Measurements from ENCODE around the gene NRP2. TPM values are rescaled to one million over a fixed set of nuclear protein-coding genes. Genes with fewer than 3 reads are reported as not detected.

NRP2 gene
- total RNA-seq, 8 experiments from 2014 or later: 13.8 to 138 (median 53.2) TPM

GRCh38 chr2:205650931-205651330, 31.4 kb upstream of the NRP2 start:
- no peak overlapping the region for H3K4me3 ChIP-seq
- 80 to 97% (median 92%) methylated on average over 2 to 7 of the region's 7 CpGs; no CpG with 5 or more reads in 1 of the 10 experiments for WGBS, 10 experiments
- H3K4me1 ChIP-seq (replicated peaks in 1 of 2): peaks cover 13 to 14% of the 10 kb centered on the region in 2 donors
- no peak overlapping the region for H3K27ac ChIP-seq
- ATAC-seq (replicated peaks in 6 of 8): no peak
- in situ Hi-C loops (cut with MboI; ENCODE audit: low pct_unique_long_range_greater_than_20kb in 2 of 9, low sequenced_read_pairs in 9 of 9, unreplicated experiment in 9 of 9): loop anchor here in 2 of 9 experiments (25.0 kb wide), 2 partner anchors 289 to 764 kb away; no protein-coding TSS in a partner anchor

DNA sequence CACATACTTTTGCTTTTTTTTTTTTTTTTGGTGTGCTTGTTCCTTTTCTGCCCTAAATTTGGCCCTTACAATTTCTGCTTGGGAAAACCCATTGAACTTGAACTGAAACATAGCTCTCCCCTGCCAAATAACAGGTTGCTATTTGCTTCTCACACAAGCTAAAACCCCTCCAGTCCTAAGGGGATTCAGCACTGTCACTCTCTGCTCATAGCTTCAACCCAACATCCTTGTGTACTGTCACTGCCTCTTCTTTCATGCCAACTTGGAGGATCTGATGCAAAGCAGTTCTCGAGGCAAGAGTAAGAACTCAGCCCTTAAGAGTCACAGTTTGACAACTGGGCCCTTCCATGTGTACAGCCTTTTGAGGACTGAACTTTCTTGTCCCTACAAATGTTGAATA, 30.6 kb upstream of the NRP2 start:
- in situ Hi-C loops (cut with MboI; ENCODE audit: low pct_unique_long_range_greater_than_20kb in 2 of 9, low sequenced_read_pairs in 9 of 9, unreplicated experiment in 9 of 9): loop anchor here in 2 of 9 experiments (25.0 kb wide), 2 partner anchors 289 to 764 kb away; no protein-coding TSS in a partner anchor
- Histone ChIP-seq H3K4me3 (no peak overlapping the region), H3K27ac (no peak overlapping the region), H3K4me1 (replicated peaks in 1 of 2) (peaks cover 21 to 22% of the 10 kb centered on the region in 2 donors)
- no peak for ATAC-seq (replicated peaks in 6 of 8)
- WGBS, 10 experiments: 0% methylated on average over 1 of the region's 1 CpG; no CpG with 5 or more reads in 9 of the 10 experiments

- Histone ChIP-seq H3K4me3 (no peak overlapping the region), H3K27ac (no peak overlapping the region), H3K4me1 (replicated peaks in 1 of 2) (peaks cover 26 to 29% of the 10 kb centered on the region in 2 donors)
- WGBS, 10 experiments: 17 to 100% (median 86%) methylated on average over 1 to 8 of the region's 10 CpGs; no CpG with 5 or more reads in 3 of the 10 experiments
- ATAC-seq (replicated peaks in 6 of 8): peak in 1 of 8 experiments; percentile 22
- in situ Hi-C loops (cut with MboI; ENCODE audit: low pct_unique_long_range_greater_than_20kb in 2 of 9, low sequenced_read_pairs in 9 of 9, unreplicated experiment in 9 of 9): loop anchor here in 2 of 9 experiments (25.0 kb wide), 2 partner anchors 293 to 768 kb away; no protein-coding TSS in a partner anchor
These were observed 27.3 kb upstream of the NRP2 start for GRCh38 chr2:205654878-205655605.

GRCh38 chr2:205655779-205656456, 26.4 kb upstream of the NRP2 start:
- peak in 5 of 8 experiments; percentile 68 to 75 (median 72) for ATAC-seq (replicated peaks in 6 of 8)
- Histone ChIP-seq H3K4me1 (replicated peaks in 1 of 2) (peaks cover 18 to 24% of the 10 kb centered on the region in 2 donors), H3K4me3 (no peak overlapping the region), H3K27ac (peak overlapping the region; percentile 44 to 62)
- 17 to 83% (median 42%) methylated on average over 1 to 3 of the region's 6 CpGs; no CpG with 5 or more reads in 2 of the 10 experiments for WGBS, 10 experiments
- in situ Hi-C loops (cut with MboI; ENCODE audit: low pct_unique_long_range_greater_than_20kb in 2 of 9, low sequenced_read_pairs in 9 of 9, unreplicated experiment in 9 of 9): loop anchor here in 2 of 9 experiments (25.0 kb wide), 2 partner anchors 294 to 769 kb away; no protein-coding TSS in a partner anchor

- in situ Hi-C loops (cut with MboI; ENCODE audit: low pct_unique_long_range_greater_than_20kb in 2 of 9, low sequenced_read_pairs in 9 of 9, unreplicated experiment in 9 of 9): loop anchor here in 2 of 9 experiments (25.0 kb wide), 2 partner anchors 294 to 769 kb away; no protein-coding TSS in a partner anchor
- ATAC-seq (replicated peaks in 6 of 8): peak in 5 of 8 experiments; percentile 47 to 88 (median 79)
- 17 to 74% (median 60%) methylated on average over 1 to 7 of the region's 7 CpGs; no CpG with 5 or more reads in 1 of the 10 experiments for WGBS, 10 experiments
- H3K4me1 ChIP-seq (replicated peaks in 1 of 2): peaks cover 18 to 21% of the 10 kb centered on the region in 2 donors
- peak overlapping the region; percentile 44 to 62 for H3K27ac ChIP-seq
- no peak overlapping the region for H3K4me3 ChIP-seq
These were observed 25.8 kb upstream of the NRP2 start for GRCh38 chr2:205656461-205656860.

DNA sequence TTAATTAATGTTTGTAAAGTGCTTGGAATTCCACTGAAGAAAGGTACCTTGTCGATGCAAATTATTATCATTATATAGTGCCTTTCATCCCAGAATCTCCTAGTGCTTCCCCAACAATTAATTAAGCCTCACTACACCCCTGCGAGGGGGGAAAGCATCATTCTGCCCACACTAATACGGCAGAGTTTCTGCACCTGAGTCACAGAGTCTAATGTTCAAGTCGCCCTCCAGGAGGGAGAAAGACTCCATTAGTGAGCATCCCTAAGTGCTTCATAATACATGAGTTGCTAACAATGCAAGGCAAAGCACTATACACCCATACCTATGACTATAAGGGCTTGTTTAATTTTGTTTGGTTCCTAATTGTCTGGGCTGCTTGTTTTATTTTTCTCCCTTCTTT, 25.4 kb upstream of the NRP2 start:
- ATAC-seq (replicated peaks in 6 of 8): peak in 5 of 8 experiments; percentile 21 to 55 (median 33)

GRCh38 chr2:205657579-205657978, 24.7 kb upstream of the NRP2 start:
- H3K4me1 ChIP-seq (replicated peaks in 1 of 2): peaks cover 18 to 21% of the 10 kb centered on the region in 2 donors
- no peak for ATAC-seq (replicated peaks in 6 of 8)
- WGBS, 10 experiments: 8 to 88% (median 69%) methylated on average over 1 to 3 of the region's 3 CpGs
- H3K27ac ChIP-seq: no peak overlapping the region
- no peak overlapping the region for H3K4me3 ChIP-seq
- in situ Hi-C loops (cut with MboI; ENCODE audit: low pct_unique_long_range_greater_than_20kb in 2 of 9, low sequenced_read_pairs in 9 of 9, unreplicated experiment in 9 of 9): loop anchor here in 2 of 9 experiments (25.0 kb wide), 2 partner anchors 295 to 770 kb away; no protein-coding TSS in a partner anchor

More for the DNA sequence above, 25.4 kb upstream of the NRP2 start:
- WGBS, 10 experiments: 43 to 100% (median 64%) methylated on average over 1 to 4 of the region's 4 CpGs; no CpG with 5 or more reads in 3 of the 10 experiments
- Histone ChIP-seq H3K4me1 (replicated peaks in 1 of 2) (peaks cover 18 to 21% of the 10 kb centered on the region in 2 donors), H3K4me3 (no peak overlapping the region), H3K27ac (no peak overlapping the region)
- in situ Hi-C loops (cut with MboI; ENCODE audit: low pct_unique_long_range_greater_than_20kb in 2 of 9, low sequenced_read_pairs in 9 of 9, unreplicated experiment in 9 of 9): loop anchor here in 2 of 9 experiments (25.0 kb wide), 2 partner anchors 295 to 770 kb away; no protein-coding TSS in a partner anchor

DNA sequence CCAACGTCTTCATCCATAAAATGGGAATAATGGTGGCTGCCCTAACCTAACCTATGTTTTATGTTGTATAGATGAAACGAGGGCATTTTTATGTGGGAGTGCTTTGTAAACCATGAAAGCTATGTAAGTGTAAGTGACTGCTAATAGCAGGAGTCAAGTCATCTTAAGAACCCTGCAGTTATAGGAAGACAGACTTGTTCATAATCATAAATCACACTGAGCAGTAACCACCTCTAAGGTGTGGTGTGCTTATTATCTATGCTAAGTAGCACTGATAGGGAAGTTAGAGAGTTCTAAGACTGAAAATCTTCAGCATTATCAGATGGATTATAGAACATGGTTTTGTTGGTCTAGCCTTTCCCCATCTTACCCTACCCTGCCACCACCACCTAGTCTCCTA, 24.2 kb upstream of the NRP2 start:
- no peak overlapping the region for H3K4me3 ChIP-seq
- no peak overlapping the region for H3K27ac ChIP-seq
- WGBS, 10 experiments: 44 to 100% (median 80%) methylated on average over 1 to 2 of the region's 2 CpGs; no CpG with 5 or more reads in 3 of the 10 experiments
- in situ Hi-C loops (cut with MboI; ENCODE audit: low pct_unique_long_range_greater_than_20kb in 2 of 9, low sequenced_read_pairs in 9 of 9, unreplicated experiment in 9 of 9): loop anchor here in 2 of 9 experiments (25.0 kb wide), 2 partner anchors 296 to 771 kb away; no protein-coding TSS in a partner anchor
- peaks cover 18 to 21% of the 10 kb centered on the region in 2 donors for H3K4me1 ChIP-seq (replicated peaks in 1 of 2)
- ATAC-seq (replicated peaks in 6 of 8): no peak

DNA sequence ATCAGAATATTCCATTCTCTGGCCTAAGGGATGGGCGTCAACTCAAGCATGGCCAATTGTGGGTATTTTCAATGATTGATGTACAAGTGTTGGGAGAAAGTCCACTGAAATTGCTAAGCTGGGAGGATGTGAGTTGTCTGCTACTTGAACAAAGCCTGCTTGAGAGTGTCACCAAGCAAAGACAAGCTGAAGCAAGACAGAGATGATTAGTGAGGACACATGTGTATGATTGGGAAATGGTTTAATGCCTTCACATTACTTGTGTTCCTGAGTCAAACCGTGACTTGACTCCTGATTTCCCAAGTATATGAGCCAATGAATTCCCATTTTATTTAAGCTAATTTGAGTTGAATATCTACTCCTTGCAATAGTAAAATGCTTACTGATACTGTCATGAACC, 23.7 kb upstream of the NRP2 start:
- peak in 1 of 8 experiments; percentile 43 for ATAC-seq (replicated peaks in 6 of 8)

GRCh38 chr2:205659922-205660321, 22.4 kb upstream of the NRP2 start:
- in situ Hi-C loops (cut with MboI; ENCODE audit: low pct_unique_long_range_greater_than_20kb in 2 of 9, low sequenced_read_pairs in 9 of 9, unreplicated experiment in 9 of 9): loop anchor here in 2 of 9 experiments (25.0 kb wide), 2 partner anchors 298 to 773 kb away; no protein-coding TSS in a partner anchor
- no peak for ATAC-seq (replicated peaks in 6 of 8)
- H3K27ac ChIP-seq: no peak overlapping the region
- H3K4me3 ChIP-seq: no peak overlapping the region
- H3K4me1 ChIP-seq (replicated peaks in 1 of 2): peaks cover 18 to 21% of the 10 kb centered on the region in 2 donors
- WGBS, 10 experiments: 38 to 100% (median 79%) methylated on average over 1 to 7 of the region's 8 CpGs; no CpG with 5 or more reads in 2 of the 10 experiments

More for the DNA sequence above, 23.7 kb upstream of the NRP2 start:
- H3K4me1 ChIP-seq (replicated peaks in 1 of 2): peaks cover 18 to 21% of the 10 kb centered on the region in 2 donors
- no peak overlapping the region for H3K4me3 ChIP-seq
- H3K27ac ChIP-seq: no peak overlapping the region
- 50 to 100% (median 83%) methylated on average over 1 to 2 of the region's 2 CpGs; no CpG with 5 or more reads in 5 of the 10 experiments for WGBS, 10 experiments
- in situ Hi-C loops (cut with MboI; ENCODE audit: low pct_unique_long_range_greater_than_20kb in 2 of 9, low sequenced_read_pairs in 9 of 9, unreplicated experiment in 9 of 9): loop anchor here in 2 of 9 experiments (25.0 kb wide), 2 partner anchors 296 to 771 kb away; no protein-coding TSS in a partner anchor

DNA sequence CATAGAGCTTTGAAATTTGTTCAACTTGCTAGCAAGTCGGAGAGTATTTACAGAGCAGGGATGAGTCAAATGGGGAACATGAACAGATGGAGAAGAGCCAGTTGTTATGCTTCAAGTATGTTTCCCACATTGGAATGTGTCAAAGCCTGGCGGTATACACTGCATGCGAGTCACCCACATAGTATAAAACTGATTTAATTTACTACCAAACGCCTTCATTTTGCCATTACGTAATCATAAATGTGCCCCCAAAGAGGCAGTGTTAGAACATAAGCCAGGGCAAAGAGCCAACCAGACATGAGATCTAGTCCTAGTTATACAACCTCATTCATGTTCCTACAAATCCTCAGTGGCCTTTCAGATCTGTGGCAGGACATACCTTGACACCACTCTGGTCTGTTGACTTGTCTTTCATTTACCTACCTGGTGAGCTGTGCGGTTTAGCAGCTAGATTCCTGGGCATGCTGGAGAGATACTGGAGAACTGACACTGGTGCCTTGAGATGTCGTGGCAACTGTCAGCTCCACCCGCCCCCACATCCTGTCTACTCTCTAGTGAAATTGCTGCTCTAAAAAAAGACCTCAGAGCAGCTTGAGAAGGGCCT, 21.7 kb upstream of the NRP2 start:
- in situ Hi-C loops (cut with MboI; ENCODE audit: low pct_unique_long_range_greater_than_20kb in 2 of 9, low sequenced_read_pairs in 9 of 9, unreplicated experiment in 9 of 9): loop anchor here in 2 of 9 experiments (25.0 kb wide), 2 partner anchors 298 to 773 kb away; no protein-coding TSS in a partner anchor
- H3K27ac ChIP-seq: no peak overlapping the region
- peaks cover 16 to 18% of the 10 kb centered on the region in 2 donors for H3K4me1 ChIP-seq (replicated peaks in 1 of 2)
- no peak overlapping the region for H3K4me3 ChIP-seq
- 16 to 90% (median 60%) methylated on average over 1 to 8 of the region's 8 CpGs; no CpG with 5 or more reads in 1 of the 10 experiments for WGBS, 10 experiments
- ATAC-seq (replicated peaks in 6 of 8): peak in 3 of 8 experiments; percentile 37 to 82 (median 77)

- in situ Hi-C loops (cut with MboI; ENCODE audit: low pct_unique_long_range_greater_than_20kb in 2 of 9, low sequenced_read_pairs in 9 of 9, unreplicated experiment in 9 of 9): loop anchor here in 2 of 9 experiments (25.0 kb wide), 2 partner anchors 299 to 774 kb away; no protein-coding TSS in a partner anchor
- 73 to 100% (median 92%) methylated on average over 1 to 5 of the region's 5 CpGs; no CpG with 5 or more reads in 1 of the 10 experiments for WGBS, 10 experiments
- Histone ChIP-seq H3K4me3 (no peak overlapping the region), H3K4me1 (replicated peaks in 1 of 2) (peaks cover 9 to 12% of the 10 kb centered on the region in 2 donors), H3K27ac (no peak overlapping the region)
- ATAC-seq (replicated peaks in 6 of 8): no peak
These were observed 21.0 kb upstream of the NRP2 start for GRCh38 chr2:205661281-205661680.
